ENCODE results near the gene MMD. TPM values are rescaled to one million over a fixed set of nuclear protein-coding genes. Genes with fewer than 3 reads are reported as not detected.
A peak's percentile ranks its signal among the peaks of the same experiment; 100 is the strongest.

MMD gene
- total and polyA plus RNA-seq, 2 experiments from 2014 or later: 6.0 to 6.6 TPM

DNA sequence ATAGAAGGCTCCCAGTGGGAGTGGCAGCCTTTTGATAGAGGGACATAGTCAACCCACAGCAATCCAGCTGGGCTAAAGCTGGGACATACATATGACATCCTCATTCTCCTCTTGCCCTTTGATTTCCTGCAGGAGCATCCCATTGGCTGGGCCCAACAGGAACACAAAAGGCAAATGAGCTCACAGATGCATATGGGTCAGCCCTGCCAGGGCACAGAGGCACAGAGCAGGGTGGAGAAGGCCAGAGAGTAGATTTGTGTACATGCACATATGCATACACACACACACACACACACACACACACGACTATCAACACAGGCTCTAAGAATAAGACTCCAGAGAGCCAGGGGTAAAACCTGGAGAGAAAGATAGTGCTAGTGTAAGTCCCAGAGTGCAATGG, 58.6 kb downstream of the MMD start:
- no peak overlapping the region for H3K27ac ChIP-seq
- H3K4me3 ChIP-seq: no peak overlapping the region
- H3K27me3 ChIP-seq (replicated peaks; ENCODE audit: insufficient read depth): peaks cover 3% of the 10 kb centered on the region
- no peaks in the 10 kb centered on the region for H3K79me2 ChIP-seq (ENCODE audit: insufficient read depth)
- H3F3A ChIP-seq (ENCODE audit: insufficient read depth): no peaks in the 10 kb centered on the region
- H3K9me2 ChIP-seq (ENCODE audit: insufficient read depth): no peaks in the 10 kb centered on the region
- H3K9me3 ChIP-seq (ENCODE audit: low read depth): no peaks in the 10 kb centered on the region
- no peaks in the 10 kb centered on the region for H4K20me1 ChIP-seq (ENCODE audit: insufficient read depth)
- DNase-seq: no peak
- no peak overlapping the region for H3K9ac ChIP-seq
- no peaks in the 10 kb centered on the region for H3K36me3 ChIP-seq (ENCODE audit: low read depth)
- H2AFZ ChIP-seq: no peak overlapping the region
- in situ Hi-C loops (cut with MboI): loop anchor here (5.0 kb wide), 1 partner anchor 149 kb away; the partner anchor contains the start of gene SMIM36
- 31 to 67% methylated on average over 1 of the region's 1 CpG for WGBS, 2 experiments (ENCODE audit: low coverage in 1 of 2, low lambda C conversion rate in 2 of 2, missing lambda C conversion rate in 2 of 2)
- no peak overlapping the region for H3K4me2 ChIP-seq (ENCODE audit: unreplicated experiment)
- no peaks in the 10 kb centered on the region for H3K4me1 ChIP-seq (ENCODE audit: insufficient read depth)
- no peak for TF ChIP-seq EZH2phosphoT487 (IDR thresholded peaks at IDR 0.05; ENCODE audit: insufficient read depth, low read depth)
- no peak for TF ChIP-seq EZH2 (IDR thresholded peaks at IDR 0.05; ENCODE audit: insufficient read depth, poor library complexity, severe bottlenecking)

DNA sequence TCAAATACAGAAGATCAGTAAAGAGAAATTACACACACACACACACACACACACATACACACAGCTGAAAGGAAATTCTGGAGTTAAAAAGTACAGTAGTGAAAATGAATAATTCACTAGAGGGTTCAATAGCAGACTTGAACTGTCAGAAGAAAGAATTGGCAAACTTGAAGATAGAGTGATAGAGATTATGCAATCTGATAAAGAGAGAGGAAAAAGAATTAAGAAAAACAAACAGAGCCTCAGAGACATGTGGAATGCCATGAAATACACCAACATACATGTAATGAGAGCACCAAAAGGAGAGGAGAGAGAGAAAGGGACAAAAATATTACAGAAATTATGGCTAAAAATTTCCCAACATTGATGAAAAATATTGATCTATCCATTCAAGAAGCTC, 60.7 kb downstream of the MMD start:
- H3K27me3 ChIP-seq (replicated peaks; ENCODE audit: insufficient read depth): no peaks in the 10 kb centered on the region; the same call in 1 of the 2 replicates
- no peak overlapping the region for H3K27ac ChIP-seq
- H3K9me3 ChIP-seq (ENCODE audit: low read depth): no peaks in the 10 kb centered on the region
- no peak for DNase-seq
- H3K9ac ChIP-seq: no peak overlapping the region
- H3K4me2 ChIP-seq (ENCODE audit: unreplicated experiment): no peak overlapping the region
- TF ChIP-seq EZH2 (IDR thresholded peaks at IDR 0.05; ENCODE audit: insufficient read depth, poor library complexity, severe bottlenecking) (no peak), EZH2phosphoT487 (IDR thresholded peaks at IDR 0.05; ENCODE audit: insufficient read depth, low read depth) (no peak)
- H4K20me1 ChIP-seq (ENCODE audit: insufficient read depth): no peaks in the 10 kb centered on the region
- H2AFZ ChIP-seq: no peak overlapping the region
- in situ Hi-C loops (cut with MboI): loop anchor here (5.0 kb wide), 1 partner anchor 151 kb away; the partner anchor contains the start of gene SMIM36
- no peaks in the 10 kb centered on the region for H3K4me1 ChIP-seq (ENCODE audit: insufficient read depth)
- H3K36me3 ChIP-seq (ENCODE audit: low read depth): no peaks in the 10 kb centered on the region
- H3K4me3 ChIP-seq: no peak overlapping the region
- no peaks in the 10 kb centered on the region for H3K79me2 ChIP-seq (ENCODE audit: insufficient read depth)
- no peaks in the 10 kb centered on the region for H3K9me2 ChIP-seq (ENCODE audit: insufficient read depth)
- no peaks in the 10 kb centered on the region for H3F3A ChIP-seq (ENCODE audit: insufficient read depth)

DNA sequence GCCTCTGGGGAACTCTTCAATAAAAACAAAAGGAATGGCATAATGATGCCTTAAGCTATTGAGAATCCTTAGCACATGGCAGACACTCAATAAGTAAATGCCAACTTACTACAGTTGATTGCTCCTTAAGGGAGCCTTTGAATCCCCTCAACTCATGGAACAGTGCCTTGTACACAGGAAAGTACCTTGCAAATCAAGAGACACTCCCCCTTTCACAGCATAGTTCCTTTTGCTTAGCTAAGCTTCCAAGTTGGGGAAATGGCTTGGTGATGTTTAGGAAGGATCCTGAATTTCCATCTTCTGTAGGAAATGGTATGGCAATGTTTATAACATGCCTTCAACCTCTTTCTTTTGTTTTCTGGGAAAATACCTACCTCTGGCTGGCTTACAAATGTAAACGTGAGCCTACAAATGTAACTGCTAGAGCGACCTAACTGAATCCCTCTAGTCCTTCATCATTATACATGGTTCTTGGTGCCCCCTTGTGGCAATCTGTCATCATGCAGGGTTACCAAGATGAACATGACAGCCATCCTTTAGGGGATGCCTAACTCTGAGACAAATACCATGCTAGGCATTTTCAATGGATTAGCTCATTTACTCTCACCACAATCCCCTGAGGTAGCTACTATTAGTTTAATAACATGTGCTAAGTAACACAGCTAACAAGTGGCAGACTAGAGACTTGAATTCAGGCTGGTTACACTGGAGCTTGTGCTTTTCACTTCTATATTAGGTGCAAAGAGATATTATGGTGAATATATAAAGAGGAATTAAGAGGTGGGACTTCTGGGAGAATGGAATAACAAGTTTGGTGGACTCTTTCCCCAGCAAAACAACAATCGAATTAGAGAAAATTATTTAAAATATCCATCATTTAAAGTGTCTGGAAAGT, 65.0 kb downstream of the MMD start:
- Histone ChIP-seq H3K9me3 (ENCODE audit: low read depth) (no peaks in the 10 kb centered on the region), H3K4me3 (no peak overlapping the region), H3K79me2 (ENCODE audit: insufficient read depth) (no peaks in the 10 kb centered on the region), H3K36me3 (ENCODE audit: low read depth) (no peaks in the 10 kb centered on the region), H3K9ac (no peak overlapping the region), H3F3A (ENCODE audit: insufficient read depth) (no peaks in the 10 kb centered on the region), H3K9me2 (ENCODE audit: insufficient read depth) (no peaks in the 10 kb centered on the region), H2AFZ (no peak overlapping the region), H3K4me1 (ENCODE audit: insufficient read depth) (no peaks in the 10 kb centered on the region), H3K27me3 (replicated peaks; ENCODE audit: insufficient read depth) (no peaks in the 10 kb centered on the region; the same call in 1 of the 2 replicates), H4K20me1 (ENCODE audit: insufficient read depth) (no peaks in the 10 kb centered on the region), H3K27ac (no peak overlapping the region), H3K4me2 (ENCODE audit: unreplicated experiment) (no peak overlapping the region)
- TF ChIP-seq EZH2phosphoT487 (IDR thresholded peaks at IDR 0.05; ENCODE audit: insufficient read depth, low read depth) (no peak), EZH2 (IDR thresholded peaks at IDR 0.05; ENCODE audit: insufficient read depth, poor library complexity, severe bottlenecking) (no peak)
- in situ Hi-C loops (cut with MboI): no loop called here
- peak; percentile 74 for DNase-seq
- WGBS, 2 experiments (ENCODE audit: low coverage in 1 of 2, low lambda C conversion rate in 2 of 2, missing lambda C conversion rate in 2 of 2): 16 to 22% methylated on average over 3 of the region's 3 CpGs

DNA sequence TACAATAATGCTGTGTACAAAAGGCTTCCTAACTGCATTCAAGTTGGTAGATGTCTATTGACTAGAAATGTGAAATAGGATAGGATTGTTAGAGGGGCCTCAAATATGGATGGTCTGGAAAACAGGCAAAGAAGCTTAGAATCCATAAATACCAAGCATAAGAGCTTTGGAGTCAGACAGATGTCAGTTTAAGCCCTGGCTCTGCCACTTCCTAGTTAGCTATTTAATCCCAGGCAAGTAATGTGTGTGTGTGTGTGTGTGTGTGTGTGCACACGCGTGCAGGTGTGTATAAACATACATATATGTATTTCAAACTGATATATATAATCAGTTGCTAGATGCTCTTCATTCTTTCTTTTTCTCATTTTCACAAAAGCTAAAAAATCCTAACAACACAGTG, 66.7 kb downstream of the MMD start:
- in situ Hi-C loops (cut with MboI): no loop called here

More for the DNA sequence above, 66.7 kb downstream of the MMD start:
- Histone ChIP-seq H4K20me1 (ENCODE audit: insufficient read depth) (no peaks in the 10 kb centered on the region), H3K9ac (no peak overlapping the region), H3K27me3 (replicated peaks; ENCODE audit: insufficient read depth) (no peaks in the 10 kb centered on the region; the same call in 1 of the 2 replicates), H3K27ac (no peak overlapping the region), H3K9me3 (ENCODE audit: low read depth) (no peaks in the 10 kb centered on the region), H3K79me2 (ENCODE audit: insufficient read depth) (no peaks in the 10 kb centered on the region), H3F3A (ENCODE audit: insufficient read depth) (no peaks in the 10 kb centered on the region), H3K4me3 (no peak overlapping the region), H3K36me3 (ENCODE audit: low read depth) (no peaks in the 10 kb centered on the region), H2AFZ (no peak overlapping the region), H3K4me2 (ENCODE audit: unreplicated experiment) (no peak overlapping the region), H3K4me1 (ENCODE audit: insufficient read depth) (no peaks in the 10 kb centered on the region), H3K9me2 (ENCODE audit: insufficient read depth) (no peaks in the 10 kb centered on the region)
- DNase-seq: no peak
- WGBS, 2 experiments (ENCODE audit: low coverage in 1 of 2, low lambda C conversion rate in 2 of 2, missing lambda C conversion rate in 2 of 2): 92 to 96% methylated on average over 2 of the region's 2 CpGs
- TF ChIP-seq EZH2phosphoT487 (IDR thresholded peaks at IDR 0.05; ENCODE audit: insufficient read depth, low read depth): no peak
- TF ChIP-seq EZH2 (IDR thresholded peaks at IDR 0.05; ENCODE audit: insufficient read depth, poor library complexity, severe bottlenecking): no peak

All from GM23248 (cell line).